GM19463 (cell line): ENCODE results near the gene PRSS21.

Experiments used
- ATAC-seq: cut with Tn5 transposase; IDR thresholded peaks from one replicate; pipeline ENCODE4 v1.9.1; 2021; ENCODE audit warnings: mild to moderate bottlenecking, moderate library complexity; ENCODE audit not compliant: unreplicated experiment

The PRSS21 gene

GRCh38 chr16:2860826-2861567 lies 44.0 kb downstream of the PRSS21 start:
- no peak for ATAC-seq

DNA sequence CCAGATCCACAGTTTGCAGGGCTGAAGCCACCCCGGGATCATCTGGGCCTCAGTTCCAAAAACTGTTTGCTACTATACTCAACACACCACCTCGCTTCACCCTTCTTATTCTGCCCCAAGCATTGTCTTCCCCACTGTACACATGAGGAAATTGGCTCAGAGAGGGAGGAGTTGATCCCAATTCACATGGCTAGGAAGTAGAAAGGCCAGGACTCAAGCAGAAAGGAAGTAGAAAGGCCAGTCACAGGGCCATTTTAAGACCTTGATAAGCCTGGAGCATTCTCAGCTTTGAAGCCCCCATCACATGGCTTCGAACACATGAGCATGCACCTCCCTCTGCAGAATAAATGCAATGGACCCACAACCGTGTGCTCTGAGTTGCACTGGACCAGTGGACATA lies 48.6 kb downstream of the PRSS21 start:
- ATAC-seq, result no peak

GRCh38 chr16:2866431-2866830 lies 49.4 kb downstream of the PRSS21 start:
- ATAC-seq, result no peak

- ATAC-seq, result no peak
Measured at GRCh38 chr16:2867661-2867986, 50.6 kb downstream of the PRSS21 start.

DNA sequence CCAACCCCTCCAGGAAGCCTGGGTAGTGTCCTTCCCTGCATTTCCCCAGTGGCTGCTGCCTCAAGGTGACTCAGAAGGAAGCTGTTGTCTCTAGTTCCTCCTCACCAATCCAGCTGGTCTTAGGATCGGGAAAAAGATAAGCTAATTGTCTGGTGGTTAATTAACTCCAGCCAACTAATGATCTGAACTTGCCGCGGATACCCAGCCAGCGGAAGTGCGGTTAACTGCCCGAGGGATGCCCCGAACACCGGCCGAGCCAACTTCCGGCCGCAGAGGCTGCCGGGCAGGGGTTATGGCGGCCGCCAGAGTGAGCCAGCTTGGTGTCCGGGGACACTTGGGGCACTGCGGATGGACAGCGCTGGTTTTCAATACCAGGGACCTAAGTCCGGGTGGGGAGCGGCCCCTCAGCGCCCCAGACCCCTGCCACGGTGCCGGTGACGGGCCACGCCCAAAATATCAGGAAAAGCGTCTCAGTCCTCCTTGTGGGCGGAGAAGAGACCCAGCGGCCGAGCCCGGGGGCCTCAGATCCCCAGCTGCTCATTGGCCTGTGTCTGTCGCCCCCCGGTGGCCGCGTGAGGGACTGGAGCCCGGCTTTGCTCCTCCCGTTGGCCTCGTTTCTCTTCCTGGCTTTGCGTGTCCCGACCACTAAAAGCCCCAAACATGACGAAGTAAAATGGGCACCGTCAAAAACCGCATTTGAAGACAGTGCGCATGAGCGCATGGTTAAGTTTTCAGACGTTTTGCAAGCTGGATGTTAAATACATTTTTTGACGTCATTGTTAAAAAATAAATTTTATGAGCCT lies 51.2 kb downstream of the PRSS21 start:
- ATAC-seq, result peak; percentile 89
